Panc1 (cell line): ENCODE results near the gene CAND2. TPM values are rescaled to one million over a fixed set of nuclear protein-coding genes. Genes with fewer than 3 reads are reported as not detected.

Source experiments
- ATAC-seq: fragments of 200-7000 bp; cut with Tn5 transposase; 2 replicates; pipeline ENCODE4 v1.9.1; 2020; ENCODE audit warnings: mild to moderate bottlenecking, moderate library complexity
- BruUV-seq: library from RNA; stranded (reverse); fragments of 400-500 nt; replicated peaks from 2 replicates; lab custom pipeline; 2021; lab: Mats Ljungman, UMichigan
- CTCF ChIA-PET: fragments of 300-600 bp; sonication (Branson Sonifier 250); formaldehyde crosslinking; loops from one replicate; lab custom pipeline; 2022; ENCODE audit warnings: antibody characterized with exemption; lab: Charles Lee
- POLR2A ChIA-PET: fragments of 300-600 bp; sonication (Branson Sonifier 250); formaldehyde crosslinking; loops from one replicate; lab custom pipeline; 2022; ENCODE audit warnings: antibody characterized with exemption; lab: Charles Lee
- DNase-seq: peaks from one replicate; pipeline ENCODE4 v3.0.0-alpha.2; 2010; ENCODE audit warnings: low read depth, low spot score
- H3K27ac ChIP-seq: 2 replicates; pipeline ENCODE4 v1.5.1; 2011; ENCODE audit warnings: mild to moderate bottlenecking, low read length, inconsistent platforms
- H3K27me3 ChIP-seq: fragments of 200-500 bp; sonication (Bioruptor generic); 2 replicates; pipeline ENCODE4 v1.6.0; 2014; ENCODE audit warnings: low read length, inconsistent platforms; ENCODE audit not compliant: control insufficient read depth, insufficient read depth
- H3K36me3 ChIP-seq: fragments of 200-500 bp; sonication (Bioruptor generic); 2 replicates; pipeline ENCODE4 v1.5.1; 2014; ENCODE audit warnings: inconsistent platforms, mild to moderate bottlenecking, low read length, moderate library complexity; ENCODE audit not compliant: control insufficient read depth, insufficient read depth
- H3K4me1 ChIP-seq: 2 replicates; pipeline ENCODE4 v1.5.1; 2011; ENCODE audit warnings: inconsistent platforms, mild to moderate bottlenecking, low read length, moderate library complexity; ENCODE audit not compliant: control insufficient read depth, insufficient read depth
- H3K4me3 ChIP-seq, 2 experiments: 2 replicates each; pipeline ENCODE4 v1.5.1; 2011 to 2012; ENCODE audit warnings: low read depth in 2 of 2, low read length in 2 of 2, mild to moderate bottlenecking in 2 of 2, inconsistent platforms in 1 of 2, moderate library complexity in 1 of 2
- H3K9me3 ChIP-seq: fragments of 200-500 bp; sonication (Bioruptor generic); 2 replicates; pipeline ENCODE4 v1.5.1; 2014; ENCODE audit warnings: low read depth, mild to moderate bottlenecking, inconsistent platforms, low read length, moderate library complexity; ENCODE audit not compliant: control insufficient read depth, insufficient read depth
- POLR2AphosphoS5 ChIP-seq: IDR thresholded peaks from 2 replicates; pipeline ENCODE4 v1.6.1; 2012; ENCODE audit warnings: mild to moderate bottlenecking, low read depth, low read length, moderate library complexity
- SIN3A ChIP-seq: IDR thresholded peaks from 2 replicates; pipeline ENCODE4 v1.6.1; 2012; ENCODE audit warnings: low read depth, mild to moderate bottlenecking, low read length, moderate library complexity, borderline replicate concordance; ENCODE audit not compliant: insufficient read depth
- TCF7L2 ChIP-seq: IDR thresholded peaks from 2 replicates; pipeline ENCODE4 v1.6.1; 2011; ENCODE audit warnings: mild to moderate bottlenecking, low read depth, low read length, inconsistent platforms
- in situ Hi-C: cut with HindIII; loops from 2 replicates; pipeline ENCODE4 v1.10.0; 2016; ENCODE audit warnings: low sequenced_read_pairs, low pct_unique_long_range_greater_than_20kb
- intact Hi-C: fragments of 100-400 bp; cut with micrococcal nuclease; formaldehyde crosslinking; loops from one replicate; pipeline ENCODE4 v1.10.0; 2022; ENCODE audit not compliant: unreplicated experiment
- total RNA-seq: library from RNA; stranded (reverse); gene quantifications from one replicate; pipeline ENCODE4 v1.2.1, GENCODE V29; 2021; ENCODE audit not compliant: unreplicated experiment
- TF ChIP-seq, protein P1 (sequence below): fragments of 450-650 bp; IDR thresholded peaks from 2 replicates; pipeline ENCODE4 v1.5.1; 2017; ENCODE audit warnings: mild to moderate bottlenecking
- TF ChIP-seq, protein P2 (sequence below), 2 experiments: IDR thresholded peaks; 2 replicates each; pipeline ENCODE4 v1.6.1; 2011 to 2012; ENCODE audit warnings: low read depth in 2 of 2, control low read depth in 1 of 2, low read length in 1 of 2, mild to moderate bottlenecking in 1 of 2, moderate library complexity in 1 of 2; ENCODE audit not compliant: insufficient read depth in 1 of 2

The CAND2 gene
- total RNA-seq, 1 experiment from 2014 or later: 0.13 TPM

DNA sequence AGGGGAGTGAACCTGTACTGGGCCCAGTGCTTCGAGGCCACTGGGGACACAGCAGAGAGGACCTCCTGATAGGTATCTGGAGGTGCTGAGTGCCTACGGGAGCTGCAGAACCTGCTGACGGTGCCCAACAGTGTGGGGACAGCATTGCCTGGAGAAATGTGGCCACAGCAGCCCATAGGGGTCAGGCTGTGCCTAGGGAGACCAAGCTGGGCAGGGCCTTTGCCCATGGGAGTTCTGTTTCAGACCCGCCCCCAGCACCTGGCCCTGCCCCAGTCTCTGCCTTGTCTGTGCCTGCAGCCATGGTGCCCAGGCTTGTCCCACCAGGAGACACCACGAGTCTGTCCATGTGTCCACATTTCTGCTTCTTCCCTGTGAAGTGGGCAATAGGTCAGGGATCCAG is 60.1 kb downstream of the CAND2 start:
- intact Hi-C loops: no loop called here
- no TSS peak for BruUV-seq
- ChIA-PET POLR2A (no interaction called here), CTCF (no interaction called here)
- Histone ChIP-seq H3K27ac (no peak overlapping the region), H3K36me3 (no peaks in the 10 kb centered on the region), H3K27me3 (no peaks in the 10 kb centered on the region), H3K4me1 (no peaks in the 10 kb centered on the region), H3K4me3 (no peak overlapping the region), H3K9me3 (no peaks in the 10 kb centered on the region)
- no peak for ATAC-seq
- no peak for DNase-seq
- in situ Hi-C loops: no loop called here
- TF ChIP-seq, protein P1, sequence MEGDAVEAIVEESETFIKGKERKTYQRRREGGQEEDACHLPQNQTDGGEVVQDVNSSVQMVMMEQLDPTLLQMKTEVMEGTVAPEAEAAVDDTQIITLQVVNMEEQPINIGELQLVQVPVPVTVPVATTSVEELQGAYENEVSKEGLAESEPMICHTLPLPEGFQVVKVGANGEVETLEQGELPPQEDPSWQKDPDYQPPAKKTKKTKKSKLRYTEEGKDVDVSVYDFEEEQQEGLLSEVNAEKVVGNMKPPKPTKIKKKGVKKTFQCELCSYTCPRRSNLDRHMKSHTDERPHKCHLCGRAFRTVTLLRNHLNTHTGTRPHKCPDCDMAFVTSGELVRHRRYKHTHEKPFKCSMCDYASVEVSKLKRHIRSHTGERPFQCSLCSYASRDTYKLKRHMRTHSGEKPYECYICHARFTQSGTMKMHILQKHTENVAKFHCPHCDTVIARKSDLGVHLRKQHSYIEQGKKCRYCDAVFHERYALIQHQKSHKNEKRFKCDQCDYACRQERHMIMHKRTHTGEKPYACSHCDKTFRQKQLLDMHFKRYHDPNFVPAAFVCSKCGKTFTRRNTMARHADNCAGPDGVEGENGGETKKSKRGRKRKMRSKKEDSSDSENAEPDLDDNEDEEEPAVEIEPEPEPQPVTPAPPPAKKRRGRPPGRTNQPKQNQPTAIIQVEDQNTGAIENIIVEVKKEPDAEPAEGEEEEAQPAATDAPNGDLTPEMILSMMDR: no peak
- TF ChIP-seq SIN3A: no peak
- TF ChIP-seq TCF7L2: no peak
- TF ChIP-seq, protein P2, sequence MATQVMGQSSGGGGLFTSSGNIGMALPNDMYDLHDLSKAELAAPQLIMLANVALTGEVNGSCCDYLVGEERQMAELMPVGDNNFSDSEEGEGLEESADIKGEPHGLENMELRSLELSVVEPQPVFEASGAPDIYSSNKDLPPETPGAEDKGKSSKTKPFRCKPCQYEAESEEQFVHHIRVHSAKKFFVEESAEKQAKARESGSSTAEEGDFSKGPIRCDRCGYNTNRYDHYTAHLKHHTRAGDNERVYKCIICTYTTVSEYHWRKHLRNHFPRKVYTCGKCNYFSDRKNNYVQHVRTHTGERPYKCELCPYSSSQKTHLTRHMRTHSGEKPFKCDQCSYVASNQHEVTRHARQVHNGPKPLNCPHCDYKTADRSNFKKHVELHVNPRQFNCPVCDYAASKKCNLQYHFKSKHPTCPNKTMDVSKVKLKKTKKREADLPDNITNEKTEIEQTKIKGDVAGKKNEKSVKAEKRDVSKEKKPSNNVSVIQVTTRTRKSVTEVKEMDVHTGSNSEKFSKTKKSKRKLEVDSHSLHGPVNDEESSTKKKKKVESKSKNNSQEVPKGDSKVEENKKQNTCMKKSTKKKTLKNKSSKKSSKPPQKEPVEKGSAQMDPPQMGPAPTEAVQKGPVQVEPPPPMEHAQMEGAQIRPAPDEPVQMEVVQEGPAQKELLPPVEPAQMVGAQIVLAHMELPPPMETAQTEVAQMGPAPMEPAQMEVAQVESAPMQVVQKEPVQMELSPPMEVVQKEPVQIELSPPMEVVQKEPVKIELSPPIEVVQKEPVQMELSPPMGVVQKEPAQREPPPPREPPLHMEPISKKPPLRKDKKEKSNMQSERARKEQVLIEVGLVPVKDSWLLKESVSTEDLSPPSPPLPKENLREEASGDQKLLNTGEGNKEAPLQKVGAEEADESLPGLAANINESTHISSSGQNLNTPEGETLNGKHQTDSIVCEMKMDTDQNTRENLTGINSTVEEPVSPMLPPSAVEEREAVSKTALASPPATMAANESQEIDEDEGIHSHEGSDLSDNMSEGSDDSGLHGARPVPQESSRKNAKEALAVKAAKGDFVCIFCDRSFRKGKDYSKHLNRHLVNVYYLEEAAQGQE (IDR thresholded peaks at IDR 0.05; ENCODE audit: insufficient read depth in 1 of 2, low read depth in 2 of 2, low read length in 1 of 2): no peak
- no peak for TF ChIP-seq POLR2AphosphoS5

GRCh38 chr3:12859840-12860239 is 63.4 kb downstream of the CAND2 start:
- H3K27me3 ChIP-seq: no peaks in the 10 kb centered on the region

More at GRCh38 chr3:12859840-12860239, 63.4 kb downstream of the CAND2 start:
- POLR2A ChIA-PET: no interaction called here
- no peak overlapping the region for H3K4me3 ChIP-seq
- ATAC-seq (no peak), DNase-seq (no peak)
- CTCF ChIA-PET: no interaction called here
- BruUV-seq: no TSS peak
- H3K9me3 ChIP-seq: no peaks in the 10 kb centered on the region
- H3K27ac ChIP-seq: no peak overlapping the region
- H3K4me1 ChIP-seq: no peaks in the 10 kb centered on the region
- intact Hi-C loops: loop anchor here (10.0 kb wide), 1 partner anchor 135 kb away; no protein-coding TSS in a partner anchor
- TF ChIP-seq, protein P1: no peak
- TF ChIP-seq POLR2AphosphoS5: no peak
- TF ChIP-seq, protein P2 (IDR thresholded peaks at IDR 0.05; ENCODE audit: insufficient read depth in 1 of 2, low read depth in 2 of 2, low read length in 1 of 2): no peak
- TF ChIP-seq SIN3A: no peak
- no peak for TF ChIP-seq TCF7L2
- in situ Hi-C loops: no loop called here
- no peaks in the 10 kb centered on the region for H3K36me3 ChIP-seq
